Activated effector memory CD4-positive, alpha-beta T cell treated with Interleukin-2 at 50 U/mL for 16 hours (primary cell): ENCODE data around the gene NUAK1.

Experiments
- DNase-seq: peaks from one replicate; pipeline ENCODE4 v3.0.0-alpha.2; 2020

The NUAK1 gene

DNA sequence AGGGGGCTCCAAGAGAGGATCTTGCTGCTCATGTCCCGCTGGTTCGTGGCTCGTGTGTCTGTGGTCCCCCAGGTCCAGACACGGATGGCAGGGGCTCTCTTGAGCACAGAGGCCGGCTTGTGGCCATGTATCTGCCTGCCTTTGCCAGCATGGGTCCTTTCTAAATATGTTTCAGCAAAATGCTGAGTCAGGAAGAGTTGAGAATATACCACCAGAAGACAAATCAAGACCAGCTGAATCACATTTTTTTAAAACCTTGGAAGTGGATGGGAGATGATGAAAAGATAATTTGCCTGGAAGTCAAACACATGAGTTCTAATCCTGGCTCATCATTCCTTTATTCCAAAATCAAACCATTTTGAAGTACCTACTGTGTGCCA is 58.0 kb downstream of the NUAK1 start:
- no peak for DNase-seq

DNA sequence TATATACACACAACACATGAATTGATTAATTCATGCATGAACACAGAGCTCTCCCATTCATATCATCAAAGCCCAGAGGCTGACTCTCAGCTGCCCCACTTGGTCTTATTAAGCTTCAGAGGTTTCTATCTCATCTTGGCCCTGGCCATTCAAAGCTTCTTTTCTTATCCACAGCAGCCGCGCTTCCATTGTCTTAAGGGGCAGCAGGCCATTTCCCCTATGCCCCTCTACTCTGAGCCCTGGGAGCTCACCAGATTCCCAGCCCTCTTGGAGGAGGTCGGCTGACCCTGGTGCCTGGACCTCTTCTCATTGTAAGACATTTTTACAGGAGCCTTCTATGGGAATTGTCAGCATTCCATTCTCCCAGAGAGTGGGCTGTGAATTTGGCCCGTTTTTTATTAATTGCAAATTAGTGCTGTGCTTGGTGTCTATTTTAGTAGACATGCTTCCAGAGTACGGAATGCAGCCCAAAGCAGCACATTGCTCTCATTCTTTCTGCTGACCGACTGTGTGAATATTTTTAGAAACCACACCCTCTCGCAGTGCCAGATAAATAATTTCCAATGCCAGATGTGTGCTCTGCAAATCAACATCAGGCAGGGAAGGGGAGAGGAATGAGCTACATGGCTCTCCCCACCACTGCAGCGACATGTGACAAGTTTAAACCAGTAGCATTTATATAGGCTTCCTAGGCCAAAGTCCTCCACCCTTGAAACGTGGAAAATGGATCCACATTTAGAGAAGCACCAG is 58.5 kb downstream of the NUAK1 start:
- no peak for DNase-seq

DNA sequence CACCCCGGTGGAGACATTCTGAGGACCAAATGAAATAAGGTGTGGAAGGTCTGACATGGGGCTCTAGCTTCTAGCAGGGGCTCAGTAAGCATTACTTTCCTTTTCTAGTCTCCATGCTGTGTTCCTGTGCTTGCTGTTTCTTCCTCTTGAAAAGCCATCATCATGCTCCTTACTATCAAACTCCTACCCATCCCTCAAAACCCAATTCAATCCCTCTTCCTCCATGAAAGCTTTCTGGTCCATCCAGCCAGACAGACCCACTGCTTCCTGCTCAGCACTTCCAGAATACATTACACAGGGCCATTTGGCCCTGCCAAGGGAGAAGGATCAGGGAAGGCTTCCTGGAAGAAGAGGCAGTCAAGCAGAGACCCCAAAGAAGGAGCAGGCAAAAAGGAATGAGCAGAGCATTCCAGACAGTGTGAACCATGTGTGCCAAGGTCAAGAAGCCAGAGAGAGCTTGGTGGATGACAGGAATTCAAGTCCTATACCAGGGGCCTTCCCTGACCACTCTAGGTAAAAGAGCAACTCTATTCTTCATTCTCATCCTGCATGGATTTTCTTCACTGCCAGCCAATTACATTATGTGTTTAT is 59.5 kb downstream of the NUAK1 start:
- DNase-seq, result no peak

DNA sequence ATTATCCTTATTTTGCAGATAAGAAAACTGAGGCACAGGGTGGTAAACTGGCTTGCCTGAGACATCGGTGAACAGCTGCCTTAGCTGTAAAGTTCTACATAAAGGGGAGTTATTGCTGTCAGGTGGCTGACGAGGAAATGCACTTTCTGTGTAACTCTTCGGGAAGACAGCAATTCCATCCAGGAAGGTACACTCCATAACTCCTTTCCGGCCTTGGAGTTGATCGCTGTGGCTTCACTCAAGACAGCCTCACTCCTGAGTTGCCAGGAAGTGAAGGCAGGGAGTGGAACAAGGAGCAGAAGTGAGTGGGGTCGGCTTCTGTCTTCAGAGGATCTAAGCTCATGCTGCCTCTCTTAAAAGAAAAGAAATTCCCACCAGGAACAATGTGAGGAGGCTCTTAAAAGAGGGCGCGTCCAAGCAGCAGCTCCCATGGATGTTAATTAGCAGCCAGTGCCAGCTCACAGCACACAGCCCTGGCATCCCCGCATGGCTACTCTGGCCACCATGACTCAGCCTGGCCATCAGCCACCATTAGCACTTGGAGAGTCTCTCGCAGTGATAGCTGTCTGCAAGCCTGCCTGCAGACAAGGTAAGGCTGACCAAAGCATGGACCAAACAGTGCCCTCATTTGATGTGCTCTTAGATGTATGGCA is 60.3 kb downstream of the NUAK1 start:
- no peak for DNase-seq

DNA sequence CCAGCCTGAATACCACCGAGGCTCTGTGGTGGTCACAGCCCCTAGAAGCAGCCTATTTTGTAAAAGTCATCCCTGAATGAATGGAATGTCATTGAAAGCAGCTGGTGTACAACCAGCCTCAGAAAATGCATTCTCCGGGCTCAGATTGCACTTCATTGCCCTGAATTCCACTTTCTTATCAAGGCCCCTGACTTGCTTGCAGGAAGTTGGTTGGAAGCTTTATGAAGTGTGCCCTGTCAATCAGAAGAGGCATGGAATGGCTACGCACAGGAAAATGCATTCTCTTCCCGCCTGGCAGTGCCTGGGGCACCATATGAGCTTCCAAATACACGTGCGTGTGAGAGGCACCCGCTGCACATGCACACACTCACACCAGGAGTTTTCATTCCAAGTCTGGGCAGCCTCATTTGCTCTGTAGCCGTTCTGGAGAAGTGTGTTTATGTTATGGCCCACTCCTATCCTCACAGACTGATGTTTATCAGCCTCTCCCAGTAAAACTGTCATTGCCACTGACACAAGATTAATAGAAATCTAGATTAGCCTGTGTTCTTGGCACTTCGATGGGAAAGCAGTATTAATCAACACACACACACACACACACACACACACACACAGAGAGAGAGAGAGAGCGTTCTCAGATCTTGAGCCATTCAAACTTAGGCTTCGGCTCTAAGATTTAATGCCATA is 63.9 kb downstream of the NUAK1 start:
- DNase-seq, result no peak

DNA sequence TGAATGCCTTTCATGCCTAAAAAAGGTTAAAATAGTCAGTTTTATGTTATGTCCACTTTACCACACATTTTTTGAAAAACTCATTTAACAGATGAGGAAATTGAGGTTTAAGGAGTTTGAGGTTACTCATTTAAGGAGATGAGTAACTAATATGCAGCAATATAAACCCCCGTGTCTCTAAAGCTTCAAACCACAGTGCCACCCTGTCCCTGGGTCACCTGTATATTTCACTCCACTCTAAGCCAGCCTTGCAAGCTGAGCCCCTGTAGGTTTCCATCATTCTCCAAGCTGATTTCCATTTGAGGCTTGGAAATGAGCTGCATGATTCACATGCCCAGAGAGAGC is 64.4 kb downstream of the NUAK1 start:
- no peak for DNase-seq

DNA sequence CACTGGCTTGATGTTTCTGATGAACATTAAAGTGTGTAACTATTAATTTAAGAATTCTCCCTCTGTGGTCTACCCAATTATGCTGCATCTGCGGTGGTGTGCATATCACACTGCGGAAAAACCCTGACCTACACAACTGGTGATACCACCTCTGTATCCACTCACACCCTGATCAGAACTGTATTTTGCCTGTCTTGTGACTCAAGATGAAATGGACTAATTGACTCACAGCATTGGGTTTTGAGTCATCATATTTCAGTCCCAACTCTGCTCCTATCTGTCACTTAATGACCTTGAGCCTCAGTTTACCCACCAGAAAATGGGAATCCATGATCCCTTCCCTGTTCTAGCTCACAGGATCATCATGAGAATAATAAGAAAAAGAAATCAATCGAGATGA is 65.6 kb downstream of the NUAK1 start:
- DNase-seq, result no peak

DNA sequence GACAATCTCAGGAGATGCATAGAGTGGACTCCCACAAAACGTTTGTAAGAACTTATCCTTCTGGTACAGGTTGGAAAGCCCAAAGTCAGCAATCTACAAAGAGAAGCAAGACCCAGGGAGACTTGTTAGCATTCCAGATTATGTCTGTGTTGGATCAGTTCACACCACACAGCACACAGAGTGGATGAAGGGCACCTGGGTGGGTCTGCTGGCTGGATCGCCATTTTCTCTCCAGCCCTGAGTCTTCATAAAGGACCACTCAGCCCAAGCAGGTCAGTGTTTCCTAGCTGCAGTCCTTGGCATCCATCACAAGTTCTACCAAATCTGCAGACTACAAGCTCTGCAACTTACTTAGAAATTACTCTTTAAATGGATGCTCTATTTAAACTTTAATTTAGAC is 66.0 kb downstream of the NUAK1 start:
- DNase-seq, result no peak

DNA sequence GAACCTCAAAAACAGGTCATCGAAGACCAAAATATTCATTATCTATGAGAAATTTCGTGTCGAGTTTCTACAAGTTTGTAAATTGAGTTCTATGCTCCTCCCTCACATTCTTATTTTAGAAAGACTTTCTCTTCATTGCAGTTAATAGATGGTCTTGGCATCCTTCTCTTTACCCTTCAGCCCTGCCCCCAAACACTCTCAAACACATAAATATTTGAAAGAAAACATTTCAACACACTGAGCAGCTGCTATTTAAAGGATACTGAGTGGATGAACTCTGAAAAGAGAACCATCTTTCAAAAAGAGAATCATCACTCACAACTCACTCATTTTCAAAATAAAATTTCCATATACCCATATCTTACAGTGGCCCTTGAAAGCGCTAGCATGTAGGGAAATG is 67.1 kb downstream of the NUAK1 start:
- DNase-seq, result no peak

DNA sequence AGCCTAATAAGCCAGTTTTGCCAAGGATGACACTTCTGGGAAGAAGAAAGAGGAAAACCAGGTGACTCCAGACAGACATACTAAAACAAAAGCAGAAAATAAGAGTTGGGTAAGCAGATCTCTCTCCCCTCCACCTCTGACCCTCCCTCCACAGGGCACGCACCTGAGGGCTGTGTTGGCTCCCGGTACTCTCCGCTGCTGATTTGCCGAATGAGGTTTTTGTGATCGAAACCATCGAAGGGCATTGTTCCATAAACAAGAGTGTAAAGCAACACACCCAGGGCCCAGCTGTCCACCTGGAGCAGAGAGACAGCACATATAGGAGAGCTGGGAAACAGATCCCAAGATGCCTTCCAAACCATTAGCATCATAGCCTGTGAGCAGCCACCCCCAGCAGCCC is 68.1 kb downstream of the NUAK1 start:
- no peak for DNase-seq

DNA sequence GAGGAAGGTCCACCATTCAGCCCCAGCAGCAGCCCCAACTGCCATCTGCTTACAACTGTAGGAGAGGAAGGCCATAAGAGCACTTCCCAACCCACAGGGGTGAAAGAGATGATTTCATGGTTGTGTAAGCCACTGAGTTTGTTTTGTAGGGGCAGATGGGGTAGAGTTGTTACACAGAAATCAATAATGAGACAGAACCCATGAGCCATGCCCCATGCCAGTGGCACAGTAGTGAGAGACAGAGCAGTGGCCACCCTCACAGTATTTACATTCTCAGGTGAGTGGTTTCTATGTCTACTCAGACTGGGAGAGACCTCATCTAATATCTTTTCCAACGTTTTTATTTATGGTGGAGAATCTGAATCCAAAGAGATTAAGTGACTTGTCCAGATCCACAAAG is 68.6 kb downstream of the NUAK1 start:
- DNase-seq, result no peak

DNA sequence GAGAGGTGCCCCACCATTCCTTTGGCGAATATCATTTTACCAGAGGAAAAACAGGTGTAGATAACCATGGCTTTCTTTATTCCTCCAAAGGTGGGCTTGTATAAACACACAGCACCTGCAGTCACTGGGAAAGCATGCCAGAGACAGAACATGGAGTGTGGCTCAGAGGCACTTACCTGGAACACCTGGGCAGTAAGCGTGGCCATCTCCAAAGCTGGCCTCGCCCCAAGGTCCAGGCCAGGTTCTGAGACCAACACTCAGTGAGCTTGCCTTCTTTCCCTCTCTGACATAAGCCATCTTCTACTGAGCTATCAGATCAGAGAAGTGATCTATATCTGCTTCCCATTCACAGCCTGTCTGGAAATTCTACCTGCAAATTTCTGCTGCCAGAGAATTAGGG is 70.5 kb downstream of the NUAK1 start:
- no peak for DNase-seq

DNA sequence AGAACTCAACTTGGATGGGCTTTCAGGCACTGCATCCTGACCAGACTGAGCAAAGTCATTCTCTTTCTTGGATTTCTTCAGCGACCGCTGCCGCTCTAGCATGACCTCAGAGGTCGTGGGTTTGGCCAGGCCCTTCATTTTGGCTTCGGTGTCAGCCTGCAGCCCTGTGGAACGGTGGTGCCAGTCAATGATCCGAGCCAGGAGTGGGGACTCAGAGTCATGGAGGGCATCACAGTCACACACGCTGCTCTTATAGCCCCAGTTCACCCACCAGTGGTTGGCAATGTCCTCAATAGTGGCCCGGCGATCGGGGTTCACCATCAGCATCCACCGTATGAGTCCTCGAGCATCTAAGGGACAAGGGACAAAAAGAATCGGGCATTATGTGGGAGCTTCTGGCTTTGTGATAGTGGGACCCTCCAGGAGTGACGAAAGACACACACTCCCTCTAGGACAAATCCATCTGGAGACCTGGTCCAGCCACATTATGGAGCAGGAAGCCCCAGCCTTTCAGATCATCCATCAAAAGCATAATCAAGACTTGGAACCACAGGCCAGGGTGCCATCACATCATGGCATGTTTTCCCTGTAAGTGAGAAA is 71.0 kb downstream of the NUAK1 start:
- DNase-seq, result no peak

DNA sequence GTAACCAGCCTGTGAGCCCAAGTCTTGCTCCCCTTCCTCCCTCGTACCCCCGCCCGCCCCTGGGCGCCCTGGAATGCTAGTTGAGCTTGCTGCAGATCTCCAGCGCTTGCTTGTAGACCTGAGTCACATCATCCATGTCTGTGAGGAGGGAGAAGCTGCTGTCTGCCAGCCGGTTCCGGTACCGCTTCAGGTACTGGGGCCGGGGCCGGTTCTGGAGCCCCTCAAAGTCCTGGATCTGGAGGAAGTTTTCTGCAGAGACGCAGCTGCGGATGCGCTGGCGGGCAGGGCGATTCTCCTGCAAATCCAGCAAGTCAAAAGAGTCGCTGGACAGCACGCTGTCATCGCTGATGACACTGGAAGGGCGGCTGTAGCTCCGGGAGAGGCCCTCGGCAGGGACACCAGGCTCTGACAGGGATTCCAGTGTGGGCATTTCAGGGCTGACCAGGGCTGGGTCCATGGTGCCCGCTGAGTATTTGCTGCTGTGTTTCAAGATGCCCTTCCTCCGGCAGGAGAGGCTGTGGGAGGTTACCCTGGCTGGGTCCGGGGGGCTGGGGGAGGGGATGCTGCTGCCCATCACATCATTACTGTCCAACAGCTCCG is 71.9 kb downstream of the NUAK1 start:
- DNase-seq, result no peak

DNA sequence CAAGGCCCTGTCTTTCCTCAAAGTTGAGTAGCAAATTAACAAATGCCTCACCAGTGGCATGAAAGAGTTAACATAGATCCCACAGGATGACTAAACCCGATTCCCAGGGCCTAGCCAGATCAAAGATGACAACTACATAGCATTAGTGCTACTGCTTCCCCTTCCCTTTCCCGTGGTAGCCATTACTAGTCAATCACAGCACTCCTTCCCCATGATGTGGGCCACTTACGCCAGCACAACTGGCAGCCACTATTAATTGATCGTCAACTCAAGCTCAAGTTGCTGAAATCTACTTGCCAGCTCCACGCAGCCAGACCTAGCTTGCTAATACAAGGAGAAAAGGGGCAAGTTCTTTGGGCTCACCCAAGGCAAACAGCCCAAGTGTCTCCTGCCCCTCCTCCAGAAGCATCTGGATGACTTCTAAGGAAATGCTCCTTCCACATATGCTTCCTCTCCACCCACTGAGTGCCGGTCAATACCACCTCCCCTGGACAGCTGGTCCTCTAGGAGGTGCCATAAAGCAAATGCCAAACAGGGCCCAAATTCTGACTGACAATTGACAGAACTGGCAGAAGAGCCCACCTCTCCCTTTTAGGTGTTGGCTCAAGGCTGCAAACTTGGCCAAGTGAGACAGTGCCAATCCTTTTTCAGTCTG is 72.6 kb downstream of the NUAK1 start:
- no peak for DNase-seq

DNA sequence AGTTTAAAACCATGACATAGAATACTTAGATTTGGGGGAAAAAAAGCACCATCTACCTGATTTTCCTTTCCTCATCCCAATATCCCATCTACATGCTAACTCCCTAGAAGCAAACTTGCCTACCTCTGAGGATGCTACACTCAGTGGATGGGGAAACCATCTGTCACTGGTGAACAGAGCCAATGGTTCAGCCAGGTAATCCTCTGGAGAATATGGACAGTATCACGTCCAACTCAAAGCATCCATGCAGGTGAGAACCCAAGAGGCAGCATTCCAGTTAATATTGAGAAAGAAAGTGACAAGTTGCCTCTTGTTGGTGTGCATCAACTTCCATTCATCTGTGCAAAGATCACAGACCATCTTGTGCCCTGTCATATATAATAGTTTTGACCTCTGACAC is 73.2 kb downstream of the NUAK1 start:
- DNase-seq, result no peak

DNA sequence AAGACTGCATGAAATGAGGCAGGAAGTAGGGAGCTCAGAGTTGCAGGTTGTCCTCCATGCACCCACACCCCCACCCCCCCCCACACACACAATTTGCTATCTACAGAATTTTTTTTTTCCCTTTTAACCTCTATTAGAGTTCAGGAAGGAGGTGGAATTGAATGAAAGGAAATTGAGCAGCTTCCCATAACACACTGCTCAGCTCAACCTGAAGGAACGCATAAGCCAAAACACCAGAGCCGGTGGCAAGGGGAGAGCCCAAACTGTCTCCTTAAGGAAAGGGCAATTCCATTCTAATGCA is 74.1 kb downstream of the NUAK1 start:
- DNase-seq, result no peak

DNA sequence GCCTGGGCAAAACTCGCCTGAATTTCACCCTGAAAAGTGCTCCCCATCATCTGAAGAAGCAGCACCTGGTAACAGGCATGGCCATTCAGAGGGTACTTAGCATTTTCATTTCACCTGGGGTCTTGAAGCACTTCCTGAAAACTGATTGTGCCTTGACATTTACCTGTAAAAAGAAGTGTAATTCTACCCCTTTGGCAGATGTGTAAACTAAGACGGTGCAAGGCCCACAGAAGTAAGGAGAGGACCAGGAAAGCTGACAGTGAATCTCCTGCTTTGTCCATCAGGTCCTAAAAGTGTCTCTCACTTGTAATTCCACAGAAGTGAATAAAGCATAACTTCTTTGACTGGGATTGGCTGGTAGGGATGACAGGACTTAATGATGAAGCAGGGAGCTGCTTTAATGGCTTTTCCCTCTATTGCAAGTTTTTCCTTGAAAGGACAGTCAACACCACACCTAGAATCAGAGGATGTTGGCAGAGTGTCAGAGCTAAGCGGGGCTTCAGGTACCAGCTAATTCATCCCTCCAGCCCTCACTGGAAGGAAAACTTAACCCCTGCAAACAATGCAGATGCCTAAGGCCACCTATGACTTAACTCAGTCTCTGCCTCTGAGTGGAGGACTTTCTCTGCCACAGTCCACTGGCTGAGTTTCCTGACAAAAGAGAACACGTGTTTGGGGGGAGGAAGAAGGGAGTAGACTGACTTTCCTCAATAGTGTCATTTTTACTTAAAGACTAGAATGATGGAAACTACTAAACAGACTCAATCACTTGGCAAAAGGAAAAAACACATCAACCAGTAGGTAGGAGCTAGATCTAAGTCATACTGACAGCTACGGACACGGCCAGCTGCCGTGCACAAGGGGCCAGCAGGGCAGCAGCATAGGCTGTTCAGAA is 74.7 kb downstream of the NUAK1 start:
- DNase-seq, result no peak

DNA sequence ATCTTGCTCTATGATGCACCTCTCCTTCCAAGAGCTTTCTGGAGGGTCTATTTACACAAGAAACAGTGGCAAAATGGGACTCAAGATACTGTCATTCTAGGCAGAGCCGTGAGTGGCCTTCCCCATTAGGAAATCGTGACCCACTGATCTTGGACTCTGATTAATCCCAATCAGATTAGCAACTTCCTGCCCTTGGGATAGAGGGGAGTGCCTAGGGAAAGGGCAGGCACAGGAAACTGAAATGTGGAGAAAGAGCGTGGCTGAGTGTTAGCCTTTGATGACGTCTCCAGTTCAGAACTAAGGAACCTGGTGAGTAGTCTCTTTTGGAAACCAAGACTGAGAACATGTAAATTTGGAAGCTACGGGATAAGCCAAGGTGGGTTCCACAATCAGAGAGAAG is 76.1 kb downstream of the NUAK1 start:
- DNase-seq, result no peak

DNA sequence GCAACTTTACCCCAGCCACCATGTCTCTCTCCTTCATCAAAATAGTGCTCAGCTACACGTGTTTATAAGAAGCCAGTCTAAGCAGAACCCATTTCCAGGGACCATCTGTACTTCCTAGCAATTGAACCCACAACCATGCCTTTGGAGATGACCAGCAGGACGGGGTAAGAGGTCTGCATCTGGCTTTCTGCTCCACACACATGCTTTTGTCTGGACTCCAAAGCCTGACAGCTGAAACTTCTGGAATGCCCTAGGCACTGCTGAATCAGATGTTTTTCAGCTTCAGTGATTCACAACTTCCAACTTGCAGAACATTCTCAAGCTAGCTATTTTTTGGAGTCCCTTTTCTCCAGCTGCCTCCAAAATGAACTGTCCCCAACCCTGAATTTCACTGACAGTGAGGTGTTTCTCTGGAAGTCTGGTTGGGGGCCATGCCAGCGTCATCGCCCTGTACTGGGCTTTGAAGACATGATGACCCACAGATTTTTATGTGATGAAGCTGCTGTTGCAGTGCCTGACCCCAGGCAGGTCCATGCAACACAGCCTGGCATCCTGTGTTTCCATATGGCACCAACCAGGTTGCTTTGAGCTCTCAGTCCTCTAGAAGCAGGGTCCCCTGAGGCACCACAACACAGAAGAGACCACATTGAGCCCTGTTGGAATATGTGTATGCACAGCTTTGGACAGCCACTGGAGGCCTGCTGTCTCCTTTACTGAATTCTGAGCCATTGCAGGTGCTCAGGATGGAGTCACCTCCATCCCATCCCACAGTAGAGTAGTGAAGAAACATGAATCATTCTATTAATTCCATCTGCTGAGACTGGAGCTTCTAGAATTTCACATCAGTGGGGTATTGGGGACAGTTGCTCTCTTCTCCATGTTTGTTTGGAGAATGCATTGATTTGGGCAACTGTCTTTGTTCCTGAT is 80.2 kb downstream of the NUAK1 start:
- no peak for DNase-seq

DNA sequence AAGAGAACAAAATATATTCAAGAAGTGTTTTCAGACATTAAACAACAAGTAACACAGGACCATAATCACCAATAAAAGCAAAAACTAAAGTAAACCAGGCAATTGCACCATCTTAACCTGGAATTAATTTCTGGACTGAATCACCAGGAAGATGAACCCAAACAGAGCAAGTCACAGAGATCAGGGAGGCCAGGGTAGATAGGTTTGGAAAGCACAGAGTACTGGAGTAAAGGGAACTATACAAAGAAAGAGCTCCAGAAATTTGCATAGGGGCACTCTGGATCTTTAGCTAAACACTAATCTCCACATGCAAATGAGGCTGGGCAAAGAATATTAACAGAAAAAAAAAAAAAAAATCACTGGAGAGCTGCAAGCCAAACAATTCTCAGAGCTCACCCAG is 84.7 kb downstream of the NUAK1 start:
- DNase-seq, result no peak
